ENCODE results near the gene ZNF280D.
"Not testable (repeated sequence)": the region's sequence is repeated elsewhere in the genome, so short reads cannot be mapped to it uniquely, and the experiment has no call there.

ZNF280D gene

DNA sequence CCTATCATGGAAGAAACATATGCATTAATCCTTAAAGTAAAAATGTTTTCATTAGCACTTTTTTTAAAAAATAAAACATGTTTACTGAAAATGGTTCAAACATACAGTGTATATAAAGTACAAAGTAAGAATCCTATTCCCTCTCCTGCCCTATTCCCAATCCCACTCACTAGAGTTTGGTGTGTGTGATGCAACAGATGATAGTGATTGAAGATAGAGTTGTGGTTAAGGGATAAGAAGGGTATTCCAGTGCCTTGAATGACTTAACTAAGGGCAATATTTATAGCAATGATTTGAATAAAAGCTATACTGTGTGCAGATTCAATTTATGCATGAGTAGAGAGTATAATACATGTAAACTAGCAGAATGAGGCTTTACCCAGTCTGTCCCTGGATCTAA, 18.1 kb downstream of the ZNF280D start:
- no peak overlapping the region for H3K4me3 ChIP-seq (ENCODE audit: low read length)
- TF ChIP-seq, protein P1, sequence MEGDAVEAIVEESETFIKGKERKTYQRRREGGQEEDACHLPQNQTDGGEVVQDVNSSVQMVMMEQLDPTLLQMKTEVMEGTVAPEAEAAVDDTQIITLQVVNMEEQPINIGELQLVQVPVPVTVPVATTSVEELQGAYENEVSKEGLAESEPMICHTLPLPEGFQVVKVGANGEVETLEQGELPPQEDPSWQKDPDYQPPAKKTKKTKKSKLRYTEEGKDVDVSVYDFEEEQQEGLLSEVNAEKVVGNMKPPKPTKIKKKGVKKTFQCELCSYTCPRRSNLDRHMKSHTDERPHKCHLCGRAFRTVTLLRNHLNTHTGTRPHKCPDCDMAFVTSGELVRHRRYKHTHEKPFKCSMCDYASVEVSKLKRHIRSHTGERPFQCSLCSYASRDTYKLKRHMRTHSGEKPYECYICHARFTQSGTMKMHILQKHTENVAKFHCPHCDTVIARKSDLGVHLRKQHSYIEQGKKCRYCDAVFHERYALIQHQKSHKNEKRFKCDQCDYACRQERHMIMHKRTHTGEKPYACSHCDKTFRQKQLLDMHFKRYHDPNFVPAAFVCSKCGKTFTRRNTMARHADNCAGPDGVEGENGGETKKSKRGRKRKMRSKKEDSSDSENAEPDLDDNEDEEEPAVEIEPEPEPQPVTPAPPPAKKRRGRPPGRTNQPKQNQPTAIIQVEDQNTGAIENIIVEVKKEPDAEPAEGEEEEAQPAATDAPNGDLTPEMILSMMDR (IDR thresholded peaks at IDR 0.05; ENCODE audit: insufficient read depth, low read depth, low read length, missing control alignments), result no peak
- DNase-seq (ENCODE audit: low read depth), result no peak

DNA sequence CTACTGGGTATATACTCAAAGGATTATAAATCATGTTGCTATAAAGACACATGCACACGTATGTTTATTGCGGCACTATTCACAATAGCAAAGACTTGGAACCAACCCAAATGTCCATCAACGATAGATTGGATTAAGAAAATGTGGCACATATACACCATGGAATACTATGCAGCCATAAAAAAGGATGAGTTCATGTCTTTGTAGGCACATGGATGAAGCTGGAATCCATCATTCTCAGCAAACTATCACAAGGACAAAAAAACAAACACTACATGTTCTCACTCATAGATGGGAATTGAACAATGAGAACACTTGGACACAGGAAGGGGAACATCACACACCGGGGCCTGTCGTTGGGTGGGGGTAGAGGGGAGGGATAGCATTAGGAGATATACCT, 23.8 kb downstream of the ZNF280D start:
- DNase-seq (ENCODE audit: low read depth); H3K4me3 ChIP-seq (ENCODE audit: low read length): not testable (repeated sequence)

DNA sequence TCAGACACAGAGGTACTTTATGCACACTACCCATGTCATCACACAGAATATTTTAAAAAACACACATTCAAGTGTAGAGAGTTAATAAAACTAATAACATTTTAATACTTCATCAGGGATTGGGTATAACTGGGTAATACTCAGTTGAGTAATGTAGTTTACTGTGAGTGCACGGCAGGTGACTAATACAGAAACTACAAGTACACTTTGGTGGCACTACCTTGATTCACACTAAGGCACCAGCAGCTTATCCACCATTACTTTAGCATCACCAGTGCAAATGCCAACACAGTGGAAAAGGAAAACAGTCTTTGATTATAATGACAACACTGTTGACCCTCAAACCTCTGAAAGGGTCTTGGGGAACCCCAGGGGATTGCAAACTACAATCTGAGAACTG, 33.6 kb downstream of the ZNF280D start:
- peak; percentile 16 for DNase-seq (ENCODE audit: low read depth)
- H3K4me3 ChIP-seq (ENCODE audit: low read length), result no peak overlapping the region
- TF ChIP-seq, protein P1 (IDR thresholded peaks at IDR 0.05; ENCODE audit: insufficient read depth, low read depth, low read length, missing control alignments), result no peak

DNA sequence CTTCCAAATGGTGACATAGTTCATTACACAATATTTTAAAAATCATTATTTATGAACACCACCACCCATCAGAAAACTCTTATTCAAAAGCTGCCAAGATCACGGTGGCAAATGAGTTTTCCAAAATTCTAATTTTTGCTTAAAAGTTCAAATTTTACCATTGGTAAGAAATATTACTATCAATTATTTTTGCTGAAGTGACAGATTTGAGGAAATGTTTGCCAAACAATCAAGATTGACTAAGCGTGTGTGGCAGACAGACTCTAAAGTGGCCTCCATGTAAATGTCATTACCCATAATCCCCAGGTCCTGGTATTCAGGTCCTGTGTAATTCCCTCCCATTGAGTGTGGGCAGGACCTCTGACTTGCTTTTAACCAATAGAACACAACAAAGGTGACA, 35.0 kb downstream of the ZNF280D start:
- H3K4me3 ChIP-seq (ENCODE audit: low read length), result no peak overlapping the region
- TF ChIP-seq, protein P1 (IDR thresholded peaks at IDR 0.05; ENCODE audit: insufficient read depth, low read depth, low read length, missing control alignments), result no peak
- DNase-seq (ENCODE audit: low read depth), result no peak

DNA sequence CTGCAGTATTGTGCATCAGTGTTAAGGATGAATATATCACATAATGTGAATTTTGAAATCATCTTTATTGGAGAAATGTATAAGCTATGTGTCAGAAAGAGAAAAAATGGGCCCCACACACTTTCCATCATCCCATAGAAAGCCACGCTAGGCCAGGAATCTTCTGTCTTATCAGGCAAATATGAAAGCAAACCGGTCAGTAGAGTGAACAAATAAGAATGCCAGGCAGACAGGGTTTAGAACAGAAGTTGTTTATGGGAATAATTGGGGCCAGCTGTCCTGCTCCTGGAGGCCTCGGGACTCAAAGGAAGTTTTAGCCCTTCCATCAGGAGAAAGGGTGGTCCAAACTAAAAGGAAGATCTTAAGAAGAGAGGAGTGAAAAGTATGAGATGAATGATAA, 39.5 kb downstream of the ZNF280D start:
- no peak overlapping the region for H3K4me3 ChIP-seq (ENCODE audit: low read length)
- DNase-seq (ENCODE audit: low read depth), result no peak
- TF ChIP-seq, protein P1 (IDR thresholded peaks at IDR 0.05; ENCODE audit: insufficient read depth, low read depth, low read length, missing control alignments), result no peak

DNA sequence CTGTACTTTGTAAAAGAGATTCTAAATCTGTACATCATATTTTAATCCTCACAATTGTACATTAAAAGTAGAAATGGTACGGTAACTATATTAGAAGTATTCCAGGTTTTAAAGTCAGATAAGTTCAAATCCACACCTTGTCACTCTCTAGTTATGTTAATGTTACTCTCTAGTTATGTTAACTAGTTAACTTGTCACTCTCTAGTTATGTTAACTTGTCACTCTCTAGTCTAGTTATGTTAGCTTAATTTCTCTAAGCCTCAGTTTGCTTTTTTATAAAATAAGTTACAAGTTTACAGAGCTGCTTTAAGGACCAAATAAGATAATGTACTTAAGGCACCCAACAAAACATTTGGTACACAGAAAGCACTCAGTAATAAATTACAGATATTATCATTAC, 42.6 kb downstream of the ZNF280D start:
- DNase-seq (ENCODE audit: low read depth), result no peak
- TF ChIP-seq, protein P1 (IDR thresholded peaks at IDR 0.05; ENCODE audit: insufficient read depth, low read depth, low read length, missing control alignments), result no peak

DNA sequence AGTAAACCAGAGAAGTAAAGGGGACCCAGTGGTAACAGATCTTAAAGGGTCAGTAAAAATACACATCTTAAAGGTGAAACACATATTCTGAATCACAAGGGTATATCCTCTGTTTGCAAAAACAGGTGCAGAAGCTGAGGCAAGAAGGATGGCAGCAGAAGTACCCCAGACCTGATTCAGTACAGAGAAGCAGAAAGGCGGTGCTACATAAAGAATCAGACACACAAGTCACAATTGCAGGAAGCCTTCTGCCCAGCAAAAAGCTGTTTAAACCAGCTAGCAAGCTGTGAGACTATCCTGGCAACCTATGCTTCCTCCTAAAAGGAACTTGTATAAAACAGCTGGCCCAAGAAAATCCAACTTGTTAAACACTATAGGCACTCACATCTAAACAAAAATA, 49.4 kb downstream of the ZNF280D start:
- no peak overlapping the region for H3K4me3 ChIP-seq (ENCODE audit: low read length)
- TF ChIP-seq, protein P1 (IDR thresholded peaks at IDR 0.05; ENCODE audit: insufficient read depth, low read depth, low read length, missing control alignments), result no peak
- no peak for DNase-seq (ENCODE audit: low read depth)

More for the DNA sequence above, 42.6 kb downstream of the ZNF280D start:
- no peak overlapping the region for H3K4me3 ChIP-seq (ENCODE audit: low read length)

DNA sequence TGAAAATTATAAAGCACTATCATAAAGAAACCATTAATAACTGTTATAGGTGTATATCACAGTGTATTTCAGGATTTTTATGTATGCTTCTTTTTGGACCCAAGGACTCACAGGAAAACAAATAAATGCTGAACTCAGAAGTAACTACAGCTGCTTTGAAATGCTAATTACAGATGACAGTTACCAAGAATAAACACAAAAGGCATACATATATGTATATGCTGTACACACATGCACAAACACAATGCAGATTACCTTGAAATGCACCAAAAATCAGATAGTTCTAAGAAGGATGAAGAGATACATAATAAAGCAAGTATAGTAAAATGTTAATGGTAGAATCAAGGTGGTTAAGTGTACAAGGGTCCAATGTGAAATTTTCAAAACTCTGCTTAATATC, 52.2 kb downstream of the ZNF280D start:
- no peak overlapping the region for H3K4me3 ChIP-seq (ENCODE audit: low read length)
- TF ChIP-seq, protein P1 (IDR thresholded peaks at IDR 0.05; ENCODE audit: insufficient read depth, low read depth, low read length, missing control alignments), result no peak
- no peak for DNase-seq (ENCODE audit: low read depth)
